IPS-20b (cell line): ENCODE results near the gene BMPR1A.

ENCODE experiments used
- H3K27ac ChIP-seq: one replicate; pipeline ENCODE4 v1.5.1; 2013; ENCODE audit warnings: low read length
- H3K27me3 ChIP-seq: 2 replicates; pipeline ENCODE4 v1.6.1; 2013; ENCODE audit warnings: mild to moderate bottlenecking, low read length, inconsistent platforms; ENCODE audit not compliant: insufficient read depth
- H3K36me3 ChIP-seq: 2 replicates; pipeline ENCODE4 v1.6.1; 2013; ENCODE audit warnings: low read depth, mild to moderate bottlenecking, inconsistent platforms, low read length, moderate library complexity; ENCODE audit not compliant: insufficient read depth
- H3K4me1 ChIP-seq: 2 replicates; pipeline ENCODE4 v1.6.1; 2013; ENCODE audit warnings: mild to moderate bottlenecking, control low read depth, inconsistent platforms, low read length, moderate library complexity; ENCODE audit not compliant: insufficient read depth
- H3K4me3 ChIP-seq: 2 replicates; pipeline ENCODE4 v1.5.1; 2013; ENCODE audit warnings: mild to moderate bottlenecking, low read length, inconsistent platforms
- H3K9ac ChIP-seq: 2 replicates; pipeline ENCODE4 v1.6.1; 2013; ENCODE audit warnings: low read depth, mild to moderate bottlenecking, inconsistent platforms, low read length, moderate library complexity
- H3K9me3 ChIP-seq: 2 replicates; pipeline ENCODE4 v1.6.1; 2013; ENCODE audit warnings: mild to moderate bottlenecking, low read depth, low read length, inconsistent platforms; ENCODE audit not compliant: insufficient read depth

The BMPR1A gene

DNA sequence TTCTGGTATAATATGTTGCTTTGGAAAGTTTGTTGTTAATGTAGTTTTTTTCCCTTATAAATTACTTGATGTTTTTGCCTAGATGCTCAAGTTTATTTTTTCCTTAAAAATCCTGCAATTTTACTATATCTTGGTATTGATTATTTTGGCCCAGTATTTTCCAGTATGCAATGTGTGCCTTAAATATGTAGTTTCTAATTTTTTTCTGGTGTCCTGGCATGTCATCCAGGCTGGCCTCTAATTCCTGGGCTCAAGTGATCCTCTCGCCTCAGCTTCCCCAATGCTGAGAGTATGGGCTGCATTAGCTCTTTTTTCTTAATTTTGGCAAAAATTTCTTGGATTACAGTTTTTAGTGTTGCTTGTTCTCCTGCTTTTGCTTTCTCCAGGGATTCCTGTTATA lies 57.6 kb downstream of the BMPR1A start:
- H3K27me3 ChIP-seq: no peaks in the 10 kb centered on the region
- no peak overlapping the region for H3K27ac ChIP-seq
- H3K9ac ChIP-seq: no peak overlapping the region
- H3K9me3 ChIP-seq: no peaks in the 10 kb centered on the region
- peaks cover 21% of the 10 kb centered on the region for H3K4me1 ChIP-seq
- H3K36me3 ChIP-seq: peaks cover 14% of the 10 kb centered on the region
- no peak overlapping the region for H3K4me3 ChIP-seq

DNA sequence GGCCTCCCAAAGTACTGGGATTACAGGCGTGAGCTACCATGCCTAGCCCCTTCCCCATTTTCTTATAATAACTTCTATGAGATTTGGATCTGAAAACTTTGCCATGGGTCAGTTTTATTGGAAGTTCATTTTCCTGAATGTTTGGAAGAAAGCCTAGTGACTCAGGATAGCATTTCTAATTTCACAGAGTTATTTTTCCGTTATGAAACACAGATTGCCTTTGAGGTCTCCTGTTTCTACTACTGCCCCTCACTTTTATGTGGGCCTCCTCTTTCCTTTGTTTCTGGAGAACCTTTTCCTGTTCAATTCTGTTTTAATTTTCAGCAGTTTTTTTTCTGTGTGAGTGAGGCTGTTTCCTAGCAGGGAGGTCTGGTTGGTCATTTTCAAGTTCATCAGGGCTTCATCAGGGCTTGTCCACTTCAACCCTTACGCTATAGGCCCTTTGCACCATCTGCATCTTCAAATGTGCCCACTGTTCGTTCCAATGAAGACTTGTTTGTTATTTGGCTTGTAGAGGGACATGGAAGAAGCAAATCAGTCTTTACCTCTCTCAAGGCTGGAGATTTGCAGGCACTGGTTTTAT lies 58.7 kb downstream of the BMPR1A start:
- Histone ChIP-seq H3K27ac (no peak overlapping the region), H3K36me3 (peaks cover 14% of the 10 kb centered on the region), H3K4me1 (peaks cover 21% of the 10 kb centered on the region), H3K9ac (no peak overlapping the region), H3K4me3 (no peak overlapping the region), H3K27me3 (no peaks in the 10 kb centered on the region), H3K9me3 (no peaks in the 10 kb centered on the region)

DNA sequence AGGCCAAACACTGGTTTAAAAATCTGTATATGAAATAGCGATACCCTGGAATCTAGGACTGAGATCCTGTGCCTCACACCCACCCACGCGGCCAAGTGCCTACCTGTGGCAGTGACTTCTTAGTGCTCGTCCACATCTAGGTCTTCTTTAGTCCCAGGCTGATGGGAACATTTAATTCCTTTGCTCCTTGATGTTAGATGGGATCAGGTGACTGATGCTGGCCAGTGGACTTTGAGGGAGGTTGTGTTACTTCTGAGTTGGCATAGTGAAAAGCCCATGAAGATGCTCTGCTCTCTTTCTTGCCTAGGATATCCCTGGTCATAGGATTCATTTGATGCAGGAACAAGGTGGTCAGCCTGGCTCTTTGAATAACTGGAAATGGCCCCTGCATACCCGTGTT lies 59.2 kb downstream of the BMPR1A start:
- Histone ChIP-seq H3K27me3 (no peaks in the 10 kb centered on the region), H3K4me1 (peaks cover 25% of the 10 kb centered on the region), H3K9me3 (no peaks in the 10 kb centered on the region), H3K36me3 (peaks cover 11% of the 10 kb centered on the region), H3K9ac (no peak overlapping the region), H3K4me3 (no peak overlapping the region), H3K27ac (no peak overlapping the region)

DNA sequence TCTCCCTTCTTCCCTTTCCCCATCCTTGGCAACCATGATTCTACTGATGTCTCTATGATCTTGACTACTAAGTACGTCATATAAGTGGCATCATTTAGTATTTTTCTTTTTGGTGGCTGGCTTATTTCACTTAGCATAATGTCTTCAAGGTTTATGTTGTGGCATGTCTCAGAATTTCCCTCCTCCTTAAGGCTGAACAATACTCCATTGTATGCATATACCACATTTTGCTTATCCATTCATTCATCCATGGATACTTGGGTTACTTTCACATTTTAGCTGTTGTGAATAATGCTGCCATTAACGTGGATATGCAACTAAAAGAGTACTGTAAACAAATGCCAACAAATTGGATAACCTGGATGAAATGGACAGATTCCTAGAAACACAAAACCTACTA lies 60.8 kb downstream of the BMPR1A start:
- no peaks in the 10 kb centered on the region for H3K27me3 ChIP-seq
- H3K4me3 ChIP-seq: no peak overlapping the region
- no peak overlapping the region for H3K27ac ChIP-seq
- H3K9me3 ChIP-seq: no peaks in the 10 kb centered on the region
- H3K9ac ChIP-seq: no peak overlapping the region
- peaks cover 26% of the 10 kb centered on the region for H3K4me1 ChIP-seq
- H3K36me3 ChIP-seq: peaks cover 9% of the 10 kb centered on the region; the same call in 1 of the 2 replicates

DNA sequence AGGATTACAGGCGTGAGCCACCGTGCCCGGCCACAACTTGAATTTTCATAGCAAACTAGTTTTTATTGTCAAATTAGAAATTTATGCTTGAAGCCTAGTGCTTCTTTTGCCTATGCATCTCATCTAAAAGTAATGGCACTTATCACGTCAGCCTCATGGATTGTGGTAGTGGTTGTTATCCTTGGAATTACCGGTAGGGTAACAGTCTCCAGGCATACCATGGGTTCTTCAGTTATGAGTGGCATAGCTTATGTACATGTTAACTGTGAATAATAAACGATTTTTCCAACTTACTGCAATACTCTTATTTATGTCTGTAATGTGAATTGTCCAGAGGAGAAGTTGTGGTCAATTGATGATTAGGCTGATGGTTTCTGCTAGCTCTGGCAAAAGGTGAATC lies 63.1 kb downstream of the BMPR1A start:
- no peaks in the 10 kb centered on the region for H3K27me3 ChIP-seq
- H3K4me3 ChIP-seq: no peak overlapping the region
- H3K9ac ChIP-seq: no peak overlapping the region
- H3K9me3 ChIP-seq: no peaks in the 10 kb centered on the region
- H3K4me1 ChIP-seq: peaks cover 37% of the 10 kb centered on the region
- H3K36me3 ChIP-seq: peaks cover 6% of the 10 kb centered on the region; the same call in 1 of the 2 replicates
- no peak overlapping the region for H3K27ac ChIP-seq

DNA sequence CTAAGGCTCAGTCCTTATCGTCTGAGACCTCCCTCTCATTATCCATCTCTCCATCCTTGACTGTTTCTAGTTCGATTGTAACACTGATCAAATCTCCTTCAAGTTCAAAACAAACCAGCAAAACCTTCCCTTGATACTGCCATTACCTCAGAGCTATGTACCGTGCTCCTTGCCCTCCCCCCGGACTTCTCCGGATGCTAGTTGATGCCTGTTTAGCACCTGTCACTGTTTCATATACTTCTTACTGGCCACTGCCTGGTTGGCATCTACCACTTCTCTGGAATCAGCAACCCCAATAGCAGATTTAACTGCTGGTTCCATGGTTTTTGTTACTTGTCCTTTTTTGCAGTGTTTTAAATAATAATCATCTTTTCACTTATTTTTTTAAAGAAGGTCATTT lies 64.1 kb downstream of the BMPR1A start:
- Histone ChIP-seq H3K4me1 (peaks cover 34% of the 10 kb centered on the region), H3K36me3 (peaks cover 6% of the 10 kb centered on the region; the same call in 1 of the 2 replicates), H3K9me3 (no peaks in the 10 kb centered on the region), H3K27ac (no peak overlapping the region), H3K9ac (no peak overlapping the region), H3K27me3 (no peaks in the 10 kb centered on the region), H3K4me3 (no peak overlapping the region)

DNA sequence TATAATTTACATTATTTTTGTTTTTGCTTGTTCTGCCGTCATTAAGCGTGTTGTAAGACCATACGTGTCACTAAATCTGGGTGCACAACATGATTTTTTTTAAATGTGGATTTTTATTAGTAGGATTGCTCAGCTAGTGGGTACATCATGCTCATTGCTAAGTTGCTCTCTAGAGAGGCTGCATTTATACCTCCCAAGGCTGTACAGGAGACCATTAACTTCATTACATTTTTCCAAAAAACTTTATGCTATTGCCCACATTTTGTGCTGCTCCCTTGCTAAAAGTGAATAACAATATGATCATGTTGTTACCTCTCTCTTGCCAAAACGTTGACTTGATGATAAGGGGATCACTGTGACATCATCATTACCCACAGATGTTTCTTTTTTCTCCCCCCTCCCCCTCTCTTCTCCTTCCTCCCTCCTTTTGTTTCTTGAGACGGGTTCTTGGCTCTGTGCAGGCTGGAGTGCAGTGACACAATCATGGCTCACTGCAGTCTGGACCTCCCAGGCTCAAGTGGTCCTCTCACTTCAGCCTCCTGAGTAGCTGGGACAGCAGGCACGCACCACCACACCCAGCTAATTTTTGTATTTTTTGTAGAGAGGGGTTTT lies 65.1 kb downstream of the BMPR1A start:
- no peak overlapping the region for H3K9ac ChIP-seq
- no peak overlapping the region for H3K4me3 ChIP-seq
- H3K27me3 ChIP-seq: no peaks in the 10 kb centered on the region
- H3K4me1 ChIP-seq: peaks cover 34% of the 10 kb centered on the region
- H3K36me3 ChIP-seq: peaks cover 6% of the 10 kb centered on the region; the same call in 1 of the 2 replicates
- H3K9me3 ChIP-seq: no peaks in the 10 kb centered on the region
- no peak overlapping the region for H3K27ac ChIP-seq

DNA sequence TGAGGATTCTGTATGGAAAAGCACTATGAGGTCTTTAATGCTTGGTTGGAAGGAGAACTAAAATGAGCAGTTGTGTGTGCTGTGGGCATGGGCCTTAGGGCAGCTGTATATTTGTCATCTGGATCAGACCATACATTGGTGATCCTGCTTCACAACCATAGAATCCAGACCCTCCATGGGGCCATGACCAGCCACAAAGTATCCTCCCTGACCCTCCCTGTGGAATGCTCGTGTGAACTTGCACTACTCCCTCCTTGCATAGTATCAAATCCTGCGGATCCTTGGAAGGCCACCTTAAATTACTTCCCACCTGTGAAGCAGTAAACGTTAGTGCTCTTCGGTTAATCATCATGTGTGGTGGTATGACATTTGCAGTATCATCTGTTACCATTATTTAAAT lies 67.1 kb downstream of the BMPR1A start:
- Histone ChIP-seq H3K9ac (no peak overlapping the region), H3K27ac (no peak overlapping the region), H3K4me3 (no peak overlapping the region), H3K27me3 (no peaks in the 10 kb centered on the region), H3K9me3 (no peaks in the 10 kb centered on the region), H3K4me1 (peaks cover 43% of the 10 kb centered on the region), H3K36me3 (no peaks in the 10 kb centered on the region)

DNA sequence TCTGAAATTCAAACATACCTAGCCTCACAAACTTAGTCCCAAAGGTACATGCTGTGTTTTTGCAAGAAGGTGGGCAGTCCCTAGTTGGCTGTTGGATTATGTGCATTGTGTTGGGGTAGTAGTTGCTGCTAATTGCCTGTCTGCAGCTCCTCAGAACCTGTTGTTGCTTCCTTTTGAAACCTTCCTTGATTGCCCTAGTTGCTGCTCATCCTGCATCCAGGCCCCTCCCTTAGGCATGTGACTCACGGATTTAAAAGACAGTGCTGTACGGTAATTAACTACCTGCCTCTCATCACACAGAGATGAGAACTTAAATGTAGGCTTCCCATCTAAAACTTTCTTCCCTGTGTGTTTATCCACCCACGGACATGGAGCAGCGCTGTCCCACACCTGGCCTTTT lies 67.7 kb downstream of the BMPR1A start:
- Histone ChIP-seq H3K27me3 (no peaks in the 10 kb centered on the region), H3K9ac (no peak overlapping the region), H3K4me3 (no peak overlapping the region), H3K36me3 (no peaks in the 10 kb centered on the region), H3K9me3 (no peaks in the 10 kb centered on the region), H3K27ac (no peak overlapping the region), H3K4me1 (peaks cover 41% of the 10 kb centered on the region)

DNA sequence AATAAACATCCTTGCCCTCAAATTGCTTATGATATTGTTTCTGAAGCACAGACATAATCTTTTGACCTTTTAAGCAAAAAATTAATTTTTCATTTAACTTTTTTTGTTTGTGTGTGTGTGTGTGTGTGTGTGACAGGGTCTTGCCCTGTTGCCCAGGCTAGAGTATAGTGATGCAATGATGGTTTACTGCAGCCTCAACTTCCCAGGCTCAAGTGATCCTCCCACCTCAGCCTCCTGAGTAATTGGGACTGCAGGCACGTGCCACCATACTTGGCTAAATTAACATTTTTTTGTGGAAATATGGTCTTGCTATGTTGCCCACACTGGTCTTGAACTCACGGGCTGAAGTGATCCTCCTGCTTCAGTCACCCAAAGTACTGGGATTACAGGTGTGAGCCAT lies 68.9 kb downstream of the BMPR1A start:
- Histone ChIP-seq H3K9ac (no peak overlapping the region), H3K27ac (no peak overlapping the region), H3K36me3 (no peaks in the 10 kb centered on the region), H3K27me3 (no peaks in the 10 kb centered on the region), H3K4me1 (peaks cover 46% of the 10 kb centered on the region), H3K4me3 (no peak overlapping the region), H3K9me3 (no peaks in the 10 kb centered on the region)

DNA sequence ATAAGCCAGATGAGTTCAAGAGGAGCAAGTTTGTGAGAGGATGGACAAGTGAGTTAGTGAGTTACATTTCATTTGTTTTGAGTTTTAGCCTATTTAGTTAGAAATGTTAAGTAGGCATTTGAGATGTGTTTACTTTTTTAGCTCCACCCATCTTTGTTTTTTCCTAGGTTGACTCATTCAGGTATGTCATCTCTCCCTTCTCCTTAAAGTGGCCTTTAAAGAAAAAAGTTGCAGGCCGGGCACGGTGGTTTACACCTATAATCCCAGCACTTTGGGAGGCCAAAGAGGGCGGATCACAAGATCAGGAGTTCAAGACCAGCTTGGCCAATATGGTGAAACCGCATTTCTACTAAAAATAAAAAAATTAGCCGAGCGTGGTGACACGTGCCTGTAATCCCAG lies 71.2 kb downstream of the BMPR1A start:
- Histone ChIP-seq H3K27ac (no peak overlapping the region), H3K4me1 (peaks cover 40% of the 10 kb centered on the region), H3K9ac (no peak overlapping the region), H3K36me3 (no peaks in the 10 kb centered on the region), H3K9me3 (no peaks in the 10 kb centered on the region), H3K4me3 (no peak overlapping the region), H3K27me3 (no peaks in the 10 kb centered on the region)

DNA sequence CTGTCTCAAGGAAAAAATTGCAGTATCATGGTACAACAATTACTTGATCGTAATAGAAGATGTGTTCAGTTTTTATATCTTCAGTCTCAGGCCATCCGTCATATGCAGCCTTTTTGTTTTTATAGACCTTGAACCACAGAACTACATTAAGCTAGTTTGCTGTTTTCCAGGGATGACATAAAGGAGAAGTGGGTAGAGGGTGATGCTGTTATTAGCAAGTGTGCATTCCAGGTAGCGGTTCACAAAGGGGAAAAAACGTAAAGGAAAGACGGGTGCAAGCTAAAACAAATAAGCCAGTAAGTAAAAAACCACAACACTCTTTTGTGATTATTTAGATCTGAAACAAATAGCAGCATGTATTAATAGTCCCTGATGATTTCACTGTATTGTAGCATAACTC lies 71.7 kb downstream of the BMPR1A start:
- Histone ChIP-seq H3K27me3 (no peaks in the 10 kb centered on the region), H3K4me1 (peaks cover 36% of the 10 kb centered on the region), H3K36me3 (no peaks in the 10 kb centered on the region), H3K27ac (no peak overlapping the region), H3K4me3 (no peak overlapping the region), H3K9me3 (no peaks in the 10 kb centered on the region), H3K9ac (no peak overlapping the region)
